Dermis blood vessel endothelial cell (primary cell): Measurements from ENCODE around the gene B3GAT1. TPM values are rescaled to one million over a fixed set of nuclear protein-coding genes. Genes with fewer than 3 reads are reported as not detected.
"Not testable (repeated sequence)": the region's sequence is repeated elsewhere in the genome, so short reads cannot be mapped to it uniquely, and the experiment has no call there.

Experiments used
- DNase-seq: peaks from one replicate; pipeline ENCODE4 v3.0.0; 2010
- total RNA-seq: library from RNA; depleted of rRNA; stranded (reverse); fragments of >200 nt; gene quantifications from 2 replicates; pipeline ENCODE4 v1.2.3, GENCODE V29; 2014

Gene B3GAT1
- total RNA-seq, 1 donor from 2014 or later: not detected

- DNase-seq: no peak
Observed at GRCh38 chr11:134355136-134355535, 56.9 kb downstream of the B3GAT1 start.

- no peak for DNase-seq
Observed at GRCh38 chr11:134352111-134352510, 59.9 kb downstream of the B3GAT1 start.

GRCh38 chr11:134350381-134350780 is 61.7 kb downstream of the B3GAT1 start:
- no peak for DNase-seq

GRCh38 chr11:134349802-134350355 is 62.2 kb downstream of the B3GAT1 start:
- no peak for DNase-seq

GRCh38 chr11:134349109-134349801 is 62.8 kb downstream of the B3GAT1 start:
- no peak for DNase-seq

- no peak for DNase-seq
Observed at GRCh38 chr11:134347441-134347840, 64.6 kb downstream of the B3GAT1 start.

- DNase-seq: no peak
Observed at GRCh38 chr11:134346976-134347350, 65.1 kb downstream of the B3GAT1 start.

- DNase-seq: no peak
Observed at GRCh38 chr11:134346101-134346975, 65.7 kb downstream of the B3GAT1 start.

- no peak for DNase-seq
Observed at GRCh38 chr11:134345237-134345550, 66.8 kb downstream of the B3GAT1 start.

- DNase-seq: not testable (repeated sequence)
Observed at GRCh38 chr11:134344497-134345236, 67.4 kb downstream of the B3GAT1 start.

- no peak for DNase-seq
Observed at GRCh38 chr11:134343646-134344045, 68.4 kb downstream of the B3GAT1 start.

- no peak for DNase-seq
Observed at GRCh38 chr11:134342572-134343340, 69.3 kb downstream of the B3GAT1 start.

GRCh38 chr11:134341805-134342571 is 70.1 kb downstream of the B3GAT1 start:
- DNase-seq: no peak

- DNase-seq: no peak
Observed at GRCh38 chr11:134340354-134340964, 71.6 kb downstream of the B3GAT1 start.

- DNase-seq: no peak
Observed at GRCh38 chr11:134339756-134340155, 72.3 kb downstream of the B3GAT1 start.

- DNase-seq: no peak
Observed at GRCh38 chr11:134338654-134339053, 73.4 kb downstream of the B3GAT1 start.

- DNase-seq: no peak
Observed at GRCh38 chr11:134338068-134338467, 74.0 kb downstream of the B3GAT1 start.

- no peak for DNase-seq
Observed at GRCh38 chr11:134337051-134337450, 75.0 kb downstream of the B3GAT1 start.

- no peak for DNase-seq
Observed at GRCh38 chr11:134334796-134335571, 77.1 kb downstream of the B3GAT1 start.

- DNase-seq: no peak
Observed at GRCh38 chr11:134333946-134334345, 78.1 kb downstream of the B3GAT1 start.
